Stromal cell of bone marrow (primary cell): Measurements from ENCODE around the gene PROSER2.

Source experiments
- DNase-seq: peaks from one replicate; pipeline ENCODE4 v3.0.0-alpha.2; 2012; ENCODE audit warnings: low read depth

PROSER2 gene

GRCh38 chr10:11869219-11869618 lies 46.1 kb downstream of the PROSER2 start:
- no peak for DNase-seq

GRCh38 chr10:11869743-11870460 lies 46.7 kb downstream of the PROSER2 start:
- DNase-seq: no peak

GRCh38 chr10:11870461-11870780 lies 47.3 kb downstream of the PROSER2 start:
- no peak for DNase-seq

GRCh38 chr10:11870900-11871400 lies 47.8 kb downstream of the PROSER2 start:
- no peak for DNase-seq

- no peak for DNase-seq
Observed at GRCh38 chr10:11871466-11871865, 48.3 kb downstream of the PROSER2 start.

- DNase-seq: no peak
Observed at GRCh38 chr10:11874568-11875493, 51.7 kb downstream of the PROSER2 start.

GRCh38 chr10:11875494-11876281 lies 52.5 kb downstream of the PROSER2 start:
- DNase-seq: peak; percentile 77

- DNase-seq: no peak
Observed at GRCh38 chr10:11876324-11876723, 53.2 kb downstream of the PROSER2 start.

GRCh38 chr10:11876805-11877590 lies 53.8 kb downstream of the PROSER2 start:
- DNase-seq: no peak

GRCh38 chr10:11877591-11877905 lies 54.4 kb downstream of the PROSER2 start:
- DNase-seq: no peak

GRCh38 chr10:11878776-11879175 lies 55.6 kb downstream of the PROSER2 start:
- DNase-seq: no peak

- DNase-seq: no peak
Observed at GRCh38 chr10:11879387-11880094, 56.4 kb downstream of the PROSER2 start.

- DNase-seq: no peak
Observed at GRCh38 chr10:11880151-11881029, 57.2 kb downstream of the PROSER2 start.

- DNase-seq: no peak
Observed at GRCh38 chr10:11881030-11881476, 57.9 kb downstream of the PROSER2 start.

- no peak for DNase-seq
Observed at GRCh38 chr10:11881477-11882417, 58.6 kb downstream of the PROSER2 start.

- DNase-seq: no peak
Observed at GRCh38 chr10:11882646-11883375, 59.7 kb downstream of the PROSER2 start.

- no peak for DNase-seq
Observed at GRCh38 chr10:11884706-11885423, 61.7 kb downstream of the PROSER2 start.
